NCI-H2171 treated with DMSO at 0.1 percent for 48 hours (cell line): Measurements from ENCODE around the gene PGA3.
"Not testable (repeated sequence)": the region's sequence is repeated elsewhere in the genome, so short reads cannot be mapped to it uniquely, and the experiment has no call there.

Experiments
- DNase-seq: peaks from one replicate; lab custom pipeline; 2025; lab: John Stamatoyannopoulos, UW

The PGA3 gene

GRCh38 chr11:61171907-61172306, 31.4 kb upstream of the PGA3 start:
- DNase-seq, result no peak

- DNase-seq, result no peak
Observed at GRCh38 chr11:61172356-61172755, 31.0 kb upstream of the PGA3 start.

- no peak for DNase-seq
Observed at GRCh38 chr11:61172888-61173287, 30.4 kb upstream of the PGA3 start.

GRCh38 chr11:61173456-61173855, 29.9 kb upstream of the PGA3 start:
- DNase-seq, result no peak

GRCh38 chr11:61174273-61174672, 29.0 kb upstream of the PGA3 start:
- DNase-seq, result no peak

GRCh38 chr11:61174949-61175348, 28.4 kb upstream of the PGA3 start:
- no peak for DNase-seq

GRCh38 chr11:61176446-61176845, 26.9 kb upstream of the PGA3 start:
- DNase-seq, result no peak

GRCh38 chr11:61180205-61180604, 23.1 kb upstream of the PGA3 start:
- DNase-seq, result not testable (repeated sequence)

GRCh38 chr11:61181489-61181888, 21.8 kb upstream of the PGA3 start:
- DNase-seq, result no peak

- DNase-seq, result no peak
Observed at GRCh38 chr11:61183645-61184044, 19.7 kb upstream of the PGA3 start.

GRCh38 chr11:61186504-61186903, 16.8 kb upstream of the PGA3 start:
- no peak for DNase-seq

- DNase-seq, result peak; percentile 89
Observed at GRCh38 chr11:61187505-61188130, 15.7 kb upstream of the PGA3 start.

- no peak for DNase-seq
Observed at GRCh38 chr11:61189933-61190332, 13.4 kb upstream of the PGA3 start.

GRCh38 chr11:61193596-61193995, 9.7 kb upstream of the PGA3 start:
- DNase-seq, result peak; percentile 82

GRCh38 chr11:61194169-61194671, 9.1 kb upstream of the PGA3 start:
- peak; percentile 57 for DNase-seq

GRCh38 chr11:61194981-61195695, 8.2 kb upstream of the PGA3 start:
- DNase-seq, result no peak

GRCh38 chr11:61195719-61196118, 7.6 kb upstream of the PGA3 start:
- no peak for DNase-seq

- peak; percentile 60 for DNase-seq
Observed at GRCh38 chr11:61198361-61198760, 5.0 kb upstream of the PGA3 start.

- no peak for DNase-seq
Observed at GRCh38 chr11:61198948-61199523, 4.3 kb upstream of the PGA3 start.

- no peak for DNase-seq
Observed at GRCh38 chr11:61201476-61201875, 1.8 kb upstream of the PGA3 start.

- not testable (repeated sequence) for DNase-seq
Observed at GRCh38 chr11:61203873-61204272, 558 bp downstream of the PGA3 start.

GRCh38 chr11:61204502-61205059, 1.3 kb downstream of the PGA3 start:
- DNase-seq, result not testable (repeated sequence)
